ENCODE measurements around the gene VWA3B.

DNA sequence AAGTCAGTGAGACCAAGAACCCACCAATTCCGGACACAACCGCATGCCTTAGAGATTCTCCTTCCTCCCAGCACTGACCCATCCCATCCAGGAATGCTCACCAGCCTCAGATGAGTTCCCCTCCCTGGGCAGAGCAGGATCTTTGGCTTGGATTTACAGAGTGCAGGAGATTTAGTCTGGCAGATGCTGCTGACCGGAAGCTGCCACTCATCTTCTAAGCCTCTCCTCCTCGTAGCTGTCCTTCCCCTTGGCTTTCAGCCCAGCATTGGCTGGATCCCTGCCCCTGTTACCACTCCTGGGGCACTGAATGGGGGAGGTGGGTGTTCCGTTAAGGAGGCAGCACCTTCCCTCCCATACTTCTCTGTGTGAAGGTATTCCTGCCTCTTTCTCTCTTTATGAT is 53.2 kb downstream of the VWA3B start:
- TF ChIP-seq POLR2A (IDR thresholded peaks at IDR 0.05) = no peak
- TF ChIP-seq CTCF (IDR thresholded peaks at IDR 0.05) = no peak

All from body of pancreas (tissue), 4 donors.